GM18858 (cell line): ENCODE data around the gene RAD51B.
"Not testable (repeated sequence)": the region's sequence is repeated elsewhere in the genome, so short reads cannot be mapped to it uniquely, and the experiment has no call there.

Experiments used
- ATAC-seq: cut with Tn5 transposase; IDR thresholded peaks from one replicate; pipeline ENCODE4 v1.9.1; 2021; ENCODE audit not compliant: unreplicated experiment

The RAD51B gene

DNA sequence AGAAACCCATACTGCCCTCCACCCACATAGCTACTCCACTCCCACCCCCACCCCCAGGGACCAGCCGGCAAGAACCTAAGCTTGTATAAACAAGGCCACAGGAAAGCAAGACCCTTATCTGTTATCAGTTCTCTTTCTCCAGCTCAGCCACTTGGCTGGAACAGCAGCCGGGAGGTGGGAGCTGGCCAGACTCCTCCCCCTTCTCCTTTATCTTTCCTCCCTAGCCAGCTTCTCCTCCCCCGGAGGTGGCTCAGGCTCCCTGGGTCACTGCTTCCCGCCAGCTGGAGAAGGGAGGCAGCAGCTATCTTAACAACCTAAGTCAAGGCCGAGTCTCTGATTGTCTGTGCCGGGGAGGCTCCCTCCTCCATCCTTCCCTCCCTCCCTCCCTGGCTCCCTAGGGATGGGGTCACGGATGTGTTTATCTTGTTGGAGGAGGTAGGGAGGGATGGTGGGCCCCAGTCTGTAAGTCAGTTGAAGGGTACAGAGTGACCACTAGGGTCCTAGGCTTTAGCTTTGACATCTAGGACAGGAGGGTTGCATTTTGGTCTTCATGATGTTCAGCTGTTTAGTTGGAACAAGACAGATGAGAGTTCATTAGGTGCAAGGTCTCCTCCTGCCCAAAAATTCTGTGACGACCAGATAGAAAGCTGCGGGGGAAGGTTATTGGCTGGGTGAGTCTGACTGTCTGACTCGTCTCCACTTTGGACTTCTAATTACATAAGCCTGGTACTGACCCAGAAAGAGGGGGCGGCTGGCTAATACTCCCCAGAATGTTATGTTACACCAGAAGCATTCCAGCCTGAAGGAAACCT, 943.6 kb downstream of the RAD51B start:
- no peak for ATAC-seq

DNA sequence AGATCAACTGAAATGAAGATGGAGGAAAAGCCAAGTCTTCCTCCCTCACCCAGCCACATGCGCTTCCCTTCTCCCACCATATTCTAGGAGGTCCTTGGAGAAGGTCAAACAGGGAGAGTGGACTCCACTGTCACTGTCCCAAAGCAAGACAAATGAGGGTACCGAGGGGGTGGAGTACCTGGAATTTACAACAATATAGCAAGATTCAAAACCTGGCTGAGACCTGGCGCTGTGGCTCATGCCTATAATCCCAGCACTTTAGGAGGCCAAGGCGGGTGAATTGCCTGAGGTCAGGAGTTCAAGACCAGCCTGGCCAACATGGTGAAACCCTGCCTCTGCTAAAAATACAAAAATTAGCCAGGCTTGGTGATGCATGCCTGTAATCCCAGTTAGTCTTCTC, 944.3 kb downstream of the RAD51B start:
- ATAC-seq, result not testable (repeated sequence)

DNA sequence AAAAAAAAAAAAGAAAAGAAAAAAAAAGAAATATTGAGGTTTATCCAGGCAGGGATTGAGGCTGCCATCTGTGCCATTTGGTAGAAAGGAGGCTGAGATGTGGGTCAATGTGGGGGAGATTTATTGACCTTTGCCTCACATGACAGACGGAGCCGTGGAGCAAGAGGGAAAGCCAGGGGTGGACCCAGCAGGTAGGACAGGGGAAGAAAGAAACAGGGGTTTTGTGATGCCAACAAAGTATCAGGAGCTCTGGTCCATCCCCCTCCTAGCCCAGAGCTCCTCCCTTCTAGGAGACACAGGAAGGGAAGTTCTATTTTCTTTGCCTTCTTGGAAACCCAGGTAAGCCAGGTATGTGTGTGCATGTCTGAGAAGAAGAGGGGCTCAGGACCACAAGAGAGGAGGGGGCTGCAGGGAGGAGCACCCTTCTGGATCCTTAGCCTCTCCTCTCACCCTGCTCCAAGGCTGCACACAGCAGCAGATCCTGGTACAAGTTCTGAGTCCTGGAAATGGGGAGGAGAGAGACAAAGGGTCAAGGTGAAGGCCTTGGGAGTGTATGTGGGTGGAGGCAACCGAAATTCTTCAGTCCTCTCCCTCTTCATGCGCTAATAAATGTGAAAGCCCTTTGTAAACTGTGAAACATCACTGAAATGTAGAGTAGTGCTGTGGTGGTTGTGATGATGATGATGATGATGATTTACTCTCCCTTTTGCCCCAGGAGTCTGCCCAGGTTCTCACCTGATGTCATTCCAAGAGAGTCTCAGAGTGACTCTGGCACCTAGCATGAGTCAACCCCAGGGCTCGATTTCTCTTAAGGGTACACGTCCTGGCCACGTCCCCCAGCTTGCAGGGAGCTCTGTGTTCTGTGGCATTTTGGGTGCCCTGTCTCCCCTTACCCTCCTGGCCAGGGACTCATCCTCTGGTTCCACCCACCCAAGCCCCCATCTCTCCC, 947.0 kb downstream of the RAD51B start:
- no peak for ATAC-seq

DNA sequence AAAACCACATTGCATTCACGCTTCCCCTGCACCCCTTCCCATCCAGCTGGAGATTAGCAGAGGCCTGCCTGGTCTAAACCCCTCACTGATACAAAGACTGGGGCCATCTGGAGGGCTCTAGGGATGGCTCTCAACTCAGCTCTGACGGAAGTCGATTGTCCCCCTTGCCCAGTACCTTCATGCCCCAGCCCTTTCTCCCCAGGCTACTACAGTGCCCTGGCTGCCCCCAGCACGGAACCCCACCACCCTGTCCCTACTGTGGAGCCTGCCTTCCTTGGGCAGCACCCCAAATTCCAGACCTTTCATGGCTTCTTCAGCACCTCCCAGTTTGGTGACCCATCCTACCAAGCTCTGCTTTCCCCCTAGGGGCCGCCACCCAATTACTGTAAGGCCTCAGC, 947.7 kb downstream of the RAD51B start:
- ATAC-seq, result no peak

DNA sequence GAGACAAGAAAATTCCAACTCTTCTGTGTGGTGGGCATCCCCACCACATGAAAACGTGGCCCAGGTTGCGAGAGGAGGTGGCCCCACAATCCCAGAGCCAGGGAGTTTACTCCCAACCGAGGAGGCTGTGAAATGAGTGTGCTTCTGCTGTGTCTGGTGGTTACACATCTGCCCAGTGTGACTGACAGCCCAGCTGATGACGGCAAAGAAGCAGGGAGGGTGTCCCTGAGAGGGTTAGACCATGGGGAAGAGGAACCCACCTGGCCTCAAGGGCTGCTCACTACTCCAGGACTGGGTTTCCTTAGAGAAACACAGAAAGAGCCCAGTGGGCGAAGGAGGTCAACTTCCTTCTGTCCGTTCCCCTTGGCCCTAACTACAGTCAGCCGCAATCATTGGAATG, 948.7 kb downstream of the RAD51B start:
- no peak for ATAC-seq

DNA sequence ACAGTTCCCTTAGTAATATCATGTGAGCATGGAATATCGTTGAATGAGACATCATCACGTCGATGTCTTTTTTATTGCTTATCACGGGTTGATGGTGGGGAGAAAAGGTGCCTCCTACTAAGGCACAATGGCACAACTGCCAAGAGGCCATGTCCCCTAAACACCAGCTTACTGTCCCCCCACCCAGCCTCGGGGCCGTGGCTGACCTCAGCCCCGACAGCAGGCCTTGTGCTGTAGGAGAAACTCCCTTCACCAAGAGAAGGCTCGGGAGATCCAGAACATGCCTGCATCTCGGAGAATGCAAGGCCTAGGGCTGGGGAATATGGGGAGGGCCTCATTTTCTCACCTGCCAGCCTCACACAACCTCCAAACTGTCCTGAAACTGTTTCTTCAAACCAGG, 950.5 kb downstream of the RAD51B start:
- ATAC-seq, result no peak

DNA sequence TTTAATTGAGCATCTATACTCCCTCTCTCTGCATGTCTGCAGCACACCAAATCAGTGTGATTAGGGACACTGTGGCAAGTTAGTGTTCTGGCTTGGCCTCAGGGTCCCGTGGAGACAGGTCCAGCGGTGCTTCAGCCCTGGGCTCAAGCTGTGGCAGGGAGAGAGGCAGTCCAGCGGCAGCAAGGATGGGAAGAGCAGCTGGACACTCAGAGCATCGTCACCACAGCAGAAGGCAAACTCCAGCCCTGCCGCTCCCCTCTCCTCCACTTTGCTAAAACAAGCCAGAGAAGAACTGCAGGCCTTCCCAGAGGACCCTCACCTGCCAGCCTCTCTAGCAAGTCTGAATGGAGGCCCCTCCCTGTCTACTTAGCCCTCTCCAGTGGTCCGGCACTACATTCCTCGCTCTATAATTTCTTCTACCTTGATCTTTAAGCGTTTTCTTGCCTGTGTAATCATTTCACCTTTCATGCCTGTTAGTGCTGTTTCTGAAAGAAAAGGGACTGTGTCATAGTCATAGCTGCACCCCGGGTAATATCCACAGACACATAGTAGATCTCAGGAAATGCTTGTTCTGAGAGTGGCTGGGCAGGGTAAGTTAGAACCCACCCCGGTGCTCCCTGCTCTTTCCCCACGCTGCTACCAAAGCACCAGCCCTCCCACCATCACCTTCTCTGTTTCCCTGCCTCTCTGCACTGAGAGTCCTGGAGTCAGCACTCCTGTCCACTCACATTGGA, 951.1 kb downstream of the RAD51B start:
- no peak for ATAC-seq

DNA sequence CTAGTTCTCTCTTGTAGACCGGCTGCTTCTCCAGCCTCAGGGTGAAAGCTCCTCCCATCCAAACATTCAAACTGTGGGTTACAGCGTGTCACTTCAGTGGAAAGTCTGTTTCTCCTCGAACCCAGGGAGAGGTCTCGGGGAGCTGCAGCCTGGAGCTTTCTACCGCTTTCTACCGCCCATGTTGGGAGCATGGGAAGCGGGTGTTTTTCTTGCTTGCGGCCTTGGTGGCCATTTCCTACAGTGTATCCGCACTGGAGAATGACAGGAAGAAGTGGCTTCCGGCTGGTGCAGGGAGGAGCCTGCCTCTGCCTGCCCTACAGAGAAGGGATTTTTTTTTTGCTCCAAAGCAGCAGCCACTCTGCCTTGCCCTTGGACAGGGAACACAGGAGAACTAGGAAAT, 952.1 kb downstream of the RAD51B start:
- ATAC-seq, result no peak

DNA sequence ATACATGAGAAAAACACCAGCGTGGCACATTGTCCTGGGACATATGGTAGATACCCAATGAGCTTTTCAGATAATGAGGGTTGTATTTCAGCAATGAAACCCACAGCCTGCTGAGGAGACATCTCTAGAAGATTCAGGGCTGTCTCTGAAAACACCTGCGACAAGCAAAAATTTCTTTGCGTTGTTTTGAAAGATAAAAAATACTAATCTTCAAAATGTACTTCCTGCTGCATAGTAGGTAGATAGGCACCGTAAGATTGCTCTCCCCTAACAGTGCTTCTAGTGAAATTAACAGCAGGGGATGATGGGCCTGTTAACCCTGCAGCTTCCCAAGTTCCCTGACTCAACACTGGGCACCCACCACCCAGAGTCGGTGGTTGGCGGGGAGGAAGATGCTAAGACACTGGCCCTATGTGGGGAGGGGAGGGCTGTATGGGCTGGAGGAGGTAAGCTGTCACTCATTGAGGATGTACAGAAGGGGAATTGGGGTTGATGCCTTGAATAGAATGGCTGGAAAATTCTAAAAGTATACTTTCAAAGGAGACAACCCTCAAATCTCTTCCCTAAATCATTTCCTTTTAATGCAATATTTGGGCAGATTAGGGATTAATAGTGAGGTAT, 953.3 kb downstream of the RAD51B start:
- no peak for ATAC-seq

DNA sequence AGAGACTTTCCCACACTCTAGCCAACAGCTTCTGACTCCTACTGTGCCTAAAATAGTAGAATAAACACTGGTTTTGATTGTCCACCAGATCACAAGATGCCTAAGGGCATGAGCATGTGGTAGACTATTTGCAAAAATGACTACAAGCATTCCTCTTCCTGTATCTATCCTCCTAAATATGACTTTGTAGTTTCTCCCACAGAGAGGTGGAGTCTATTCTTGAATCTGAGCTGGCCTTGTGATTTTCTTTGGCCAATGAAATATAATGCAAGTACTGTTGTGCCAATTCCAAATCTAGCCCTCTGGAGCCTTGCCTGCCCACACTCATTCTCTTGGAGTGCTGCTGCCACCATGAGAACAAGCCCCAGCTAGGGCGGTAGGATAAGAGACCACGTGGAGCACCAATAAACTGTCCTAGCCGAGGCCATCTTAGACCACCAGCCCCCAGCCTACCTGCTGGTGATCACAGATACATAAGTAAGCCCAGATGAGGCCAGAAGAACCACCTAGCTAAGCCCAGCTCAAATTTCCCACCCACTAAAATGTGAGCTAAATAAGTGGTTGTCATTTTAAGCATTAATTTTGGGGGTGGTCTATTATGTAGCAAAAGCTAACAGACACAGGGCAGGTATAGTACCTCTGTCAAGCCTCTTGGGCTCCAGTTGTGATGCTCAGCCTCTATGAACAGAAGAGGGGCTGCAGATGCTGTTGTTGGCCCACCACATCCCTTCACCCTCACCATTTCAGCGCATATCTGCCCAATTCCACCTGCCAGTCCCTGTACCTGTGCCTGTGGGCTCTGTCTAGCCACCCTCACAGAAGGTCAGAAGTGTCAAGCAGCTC, 955.4 kb downstream of the RAD51B start:
- ATAC-seq, result no peak

DNA sequence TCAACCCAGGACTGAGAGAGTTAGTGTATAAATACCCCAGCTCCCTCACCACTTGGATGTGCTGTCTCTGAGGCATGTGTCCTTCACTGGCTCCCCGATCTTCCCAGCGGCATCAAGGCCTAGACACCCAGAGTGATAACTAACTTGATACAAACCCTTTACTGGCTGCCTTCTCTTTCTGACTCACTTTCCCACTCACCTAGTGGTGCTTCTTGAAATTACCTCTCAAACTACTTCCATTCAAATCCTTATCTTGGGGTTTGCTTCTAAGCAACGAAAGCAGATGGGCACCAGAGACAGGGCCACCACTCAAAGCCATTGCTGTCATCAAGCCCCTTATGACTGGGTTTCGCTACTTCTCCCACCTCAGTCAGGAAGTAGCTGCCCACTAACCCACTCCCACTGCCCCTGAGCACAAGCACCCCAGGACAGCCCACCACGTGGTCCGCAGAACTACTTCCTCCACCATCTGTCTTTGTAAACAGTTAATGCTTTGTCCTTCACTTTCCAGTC, 956.1 kb downstream of the RAD51B start:
- no peak for ATAC-seq

DNA sequence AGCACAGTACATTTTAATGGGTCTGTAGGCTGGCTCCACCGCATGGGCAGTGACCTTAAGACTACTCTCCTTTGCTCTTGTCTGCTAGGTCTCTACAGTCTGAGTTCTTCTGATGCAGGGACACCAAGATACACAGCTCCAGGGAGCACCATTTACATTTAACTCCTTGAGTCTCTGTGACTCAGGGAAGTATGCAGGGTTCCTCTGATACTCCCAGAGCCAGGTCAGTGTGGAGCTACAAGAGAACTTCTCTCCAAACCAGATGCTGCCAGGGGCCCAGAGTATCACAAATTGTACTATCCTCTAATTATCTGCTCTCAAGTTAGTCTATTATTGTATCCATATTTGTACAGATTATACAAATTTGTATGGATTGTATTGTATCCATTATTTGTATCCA, 958.1 kb downstream of the RAD51B start:
- ATAC-seq, result no peak
